SHP77 treated with DMSO at 0.1 percent for 48 hours (cell line): ENCODE results near the gene OPRL1.

Experiments
- DNase-seq: peaks from one replicate; lab custom pipeline; 2025; lab: John Stamatoyannopoulos, UW

OPRL1 gene

DNA sequence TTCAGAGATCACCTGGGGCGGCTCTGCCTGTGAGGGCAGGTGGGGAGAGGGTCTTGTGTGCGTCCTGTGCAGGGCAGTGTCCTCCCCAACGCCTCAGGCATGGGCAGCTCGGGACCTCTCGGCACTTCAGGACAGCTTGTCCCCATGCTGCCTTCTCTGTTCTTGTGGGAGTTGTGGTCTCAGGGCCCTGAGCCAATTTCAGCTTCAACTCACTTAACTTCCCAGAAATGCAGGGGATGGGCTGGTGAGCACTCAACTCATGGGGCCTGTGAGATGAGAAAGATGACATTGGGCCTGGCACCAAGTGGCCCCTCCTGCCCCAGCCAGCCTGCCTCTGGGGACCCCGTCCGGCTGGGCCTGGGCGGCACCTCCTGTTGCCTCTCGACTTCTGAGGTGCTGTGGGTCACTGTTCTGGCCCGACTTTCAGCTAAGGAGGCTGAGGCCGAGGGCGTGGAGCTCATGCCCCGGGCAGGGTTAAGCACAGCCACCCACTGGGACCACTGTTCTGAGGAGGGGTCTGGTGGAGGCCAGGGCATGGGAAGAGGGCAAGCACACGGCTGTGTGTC is 7.3 kb upstream of the OPRL1 start:
- no peak for DNase-seq

DNA sequence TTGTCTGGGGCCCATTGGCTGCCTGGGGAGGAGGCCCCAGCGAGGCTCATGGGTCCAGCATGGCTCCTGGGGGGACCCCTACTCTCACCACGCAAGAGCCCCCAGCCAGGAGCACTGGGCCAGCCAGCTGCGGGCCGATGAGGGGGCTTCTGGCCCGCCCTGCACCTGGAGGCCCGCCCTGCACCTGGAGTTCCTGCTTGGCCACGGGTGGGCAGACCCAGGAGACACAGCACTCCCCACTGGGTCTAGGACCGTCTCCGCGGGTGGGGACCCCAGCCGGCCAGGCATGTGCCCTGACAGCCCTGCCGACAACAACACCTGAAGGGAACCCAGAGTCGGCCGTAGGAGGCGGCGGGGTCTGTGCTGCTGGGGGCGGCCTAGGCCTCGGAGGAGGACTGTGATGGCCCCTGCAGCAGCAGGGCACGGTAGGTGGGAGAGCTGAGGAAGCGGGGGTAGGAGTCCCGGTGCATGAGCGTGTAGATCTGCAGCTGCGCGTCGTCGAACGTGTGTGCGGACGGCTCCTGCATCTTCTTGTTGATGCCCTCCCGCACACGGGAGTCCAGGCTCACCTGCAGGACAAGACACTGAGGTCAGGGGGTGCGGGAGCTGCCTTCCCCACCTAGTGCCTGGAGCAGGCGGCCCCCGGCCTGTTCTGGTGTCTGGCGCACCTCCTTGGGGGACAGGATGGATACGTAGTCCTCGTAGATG is 6.3 kb upstream of the OPRL1 start:
- no peak for DNase-seq

DNA sequence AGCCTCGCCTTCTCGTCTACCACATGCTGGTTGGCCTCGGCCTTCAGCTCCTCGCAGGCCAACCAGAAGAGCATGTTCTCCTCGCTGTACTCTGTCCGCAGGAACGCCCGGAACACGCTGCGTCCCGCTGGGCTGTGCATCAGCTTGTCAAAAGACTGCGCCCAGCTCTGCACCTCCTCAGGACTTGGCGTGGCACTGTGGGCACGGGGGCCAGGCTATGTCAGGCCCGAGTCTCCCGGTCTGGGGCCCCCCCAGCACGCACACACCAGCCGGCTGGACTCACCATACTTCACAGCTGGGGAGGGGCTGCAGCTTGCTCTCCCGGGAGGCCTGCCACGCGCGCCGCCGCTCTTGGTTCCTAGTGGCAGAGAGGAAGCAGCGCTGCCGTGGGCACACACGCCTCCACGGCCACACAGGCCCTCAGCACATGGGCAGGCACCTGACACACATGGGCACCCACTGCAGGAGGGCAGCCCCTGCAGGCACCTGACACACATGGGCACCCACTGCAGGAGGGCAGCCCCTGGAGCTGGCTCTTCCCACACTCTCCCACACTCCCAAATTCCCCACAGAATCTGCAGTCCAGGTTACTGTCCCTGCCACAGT is 5.6 kb upstream of the OPRL1 start:
- no peak for DNase-seq

DNA sequence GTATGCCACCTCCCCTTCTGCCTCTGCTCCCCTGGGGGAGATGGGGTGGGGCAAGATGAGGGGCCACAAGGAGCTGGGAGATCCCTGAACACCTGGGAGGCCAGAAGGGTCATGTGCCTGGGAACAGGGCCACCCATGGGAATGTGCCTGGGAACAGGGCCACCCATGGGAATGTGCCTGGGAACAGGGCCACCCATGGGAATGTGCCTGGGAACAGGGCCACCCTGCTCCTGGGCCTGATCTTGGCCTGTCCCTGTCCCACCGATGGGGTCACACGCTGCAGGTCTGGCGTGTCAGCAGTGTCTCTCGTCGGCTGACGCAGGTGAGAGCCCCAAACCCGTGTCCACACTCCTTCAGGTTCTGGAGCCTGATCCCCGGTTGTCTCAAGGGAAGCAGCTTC is 4.9 kb upstream of the OPRL1 start:
- DNase-seq: no peak

DNA sequence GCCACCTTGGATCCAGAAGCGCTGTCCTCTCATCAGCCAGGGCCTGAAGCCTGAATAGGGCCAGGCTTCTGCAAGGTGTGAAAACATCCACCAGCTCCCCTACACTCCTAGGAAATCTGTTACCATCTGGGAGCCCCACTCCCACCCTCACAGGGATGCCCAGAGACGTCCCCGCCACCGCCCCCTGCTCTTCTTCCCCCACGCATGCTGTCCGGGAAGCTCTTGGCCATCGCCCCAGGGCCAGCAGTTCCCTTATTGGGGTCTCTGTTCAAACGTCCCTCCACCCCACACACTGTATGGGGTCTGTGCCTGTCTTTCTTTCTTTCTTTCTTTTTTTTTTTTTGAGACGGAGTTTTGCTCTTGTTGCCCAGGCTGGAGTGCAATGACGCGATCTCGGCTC is 4.3 kb upstream of the OPRL1 start:
- no peak for DNase-seq

DNA sequence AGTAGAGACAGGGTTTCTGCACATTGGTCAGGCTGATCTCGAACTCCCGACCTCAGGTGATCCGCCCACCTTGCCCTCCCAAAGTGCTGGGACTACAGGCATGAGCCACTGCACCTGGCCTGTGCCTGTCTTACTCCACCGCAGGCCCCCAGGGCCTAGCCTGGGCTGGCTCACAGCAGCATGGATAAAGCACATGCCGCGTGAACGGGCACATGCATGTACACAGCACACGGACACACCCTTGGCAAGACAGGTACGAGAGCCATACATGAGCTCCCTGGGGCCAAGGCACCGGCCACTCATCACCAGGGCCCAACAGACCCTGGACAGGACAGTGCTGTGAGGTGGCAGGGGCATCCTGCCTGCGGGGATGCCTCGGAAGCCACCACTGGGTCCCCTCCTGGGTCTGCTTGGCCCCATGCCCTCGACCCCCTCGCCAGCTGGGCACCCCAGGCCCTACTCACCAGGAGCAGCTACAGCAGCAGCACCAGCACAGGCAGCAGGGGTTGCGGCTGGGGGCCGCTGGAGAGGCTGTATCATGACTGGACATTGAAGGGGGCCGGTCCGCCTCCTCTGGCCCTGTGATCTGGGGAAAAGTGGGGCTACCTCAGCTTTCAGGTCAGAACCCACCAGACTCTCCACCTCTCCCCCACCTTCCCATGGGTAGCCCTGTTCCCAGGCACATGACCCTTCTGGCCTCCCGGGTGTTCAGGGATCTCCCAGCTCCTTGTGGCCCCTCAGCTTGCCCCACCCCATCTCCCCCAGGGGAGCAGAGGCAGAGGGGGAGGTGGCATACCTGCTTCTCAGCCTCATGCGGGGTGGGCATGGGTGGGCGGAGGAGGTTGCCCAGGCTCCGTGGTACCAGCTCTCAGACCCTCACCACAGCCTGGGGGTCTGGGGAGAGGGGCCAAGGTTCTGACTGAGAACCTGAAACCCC is 3.6 kb upstream of the OPRL1 start:
- DNase-seq: no peak

DNA sequence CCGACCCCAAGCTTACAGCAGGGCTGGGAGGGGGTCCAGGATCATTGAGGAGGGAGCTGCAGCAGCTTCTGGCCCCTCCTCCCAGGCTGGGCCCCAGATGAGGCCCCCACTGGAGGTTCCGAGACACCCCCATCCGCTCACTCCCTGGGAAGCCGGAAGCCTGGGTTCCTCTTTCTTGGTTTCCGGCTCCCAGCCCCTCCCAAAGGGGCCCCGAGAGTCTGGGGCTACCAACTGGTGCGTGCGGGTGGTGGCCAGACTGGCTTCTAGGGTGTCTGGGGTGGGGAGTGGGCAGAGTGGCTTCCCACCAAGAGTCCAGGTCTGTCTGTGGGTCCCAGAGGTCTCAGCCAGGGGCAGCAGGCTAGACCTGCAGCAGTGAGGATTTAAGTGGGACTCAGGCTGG is 2.8 kb upstream of the OPRL1 start:
- DNase-seq: no peak

DNA sequence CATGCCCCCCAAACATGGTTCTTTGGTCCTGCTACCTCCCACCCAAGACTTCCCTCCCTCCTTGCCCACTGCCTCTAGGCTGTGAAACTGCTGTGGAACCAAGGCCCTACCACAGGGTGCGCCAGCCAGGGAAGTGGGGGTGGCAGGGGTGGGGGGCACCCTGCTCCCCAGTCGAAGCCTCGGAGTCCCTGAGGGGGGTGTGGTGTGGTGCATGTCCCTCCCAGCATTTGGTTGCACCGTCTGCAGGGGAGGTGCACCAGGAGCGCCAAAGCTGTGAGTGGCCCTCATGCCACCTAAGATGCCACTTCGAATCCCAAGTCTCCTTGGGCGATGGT is 2.4 kb upstream of the OPRL1 start:
- DNase-seq: no peak

DNA sequence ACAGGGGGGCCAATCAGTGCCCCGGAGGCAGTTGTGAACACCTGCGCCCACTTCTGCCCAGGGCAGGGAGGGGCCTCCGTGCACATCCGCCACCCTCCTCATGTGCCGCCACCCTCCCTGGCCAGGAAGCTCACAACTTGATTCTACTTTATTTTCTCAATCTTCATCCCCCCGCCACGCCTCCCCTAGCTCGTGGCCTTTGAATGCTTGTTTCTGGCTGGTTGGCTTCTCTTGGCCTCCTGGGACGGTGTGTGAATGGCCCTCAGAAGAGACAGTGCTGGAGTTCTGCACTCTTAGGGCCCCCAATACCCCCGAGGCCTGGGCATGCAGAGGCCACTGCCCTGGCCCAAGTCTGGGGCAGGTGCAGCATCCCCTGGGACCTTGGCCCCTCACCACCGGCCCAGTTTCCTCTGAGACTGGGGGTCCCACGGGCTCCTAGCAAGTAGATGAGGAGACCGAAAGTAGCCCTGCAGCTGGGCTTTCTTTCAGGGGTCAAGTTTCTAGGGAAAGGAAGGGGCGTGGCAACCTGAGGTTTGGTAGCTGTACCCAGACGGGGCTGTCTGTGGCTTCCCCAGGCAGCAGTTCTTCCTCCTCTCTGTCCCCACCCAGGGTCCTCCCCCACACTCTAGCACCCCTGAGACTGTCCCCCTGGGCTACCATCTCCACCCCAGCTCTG is 1.9 kb upstream of the OPRL1 start:
- DNase-seq: no peak

DNA sequence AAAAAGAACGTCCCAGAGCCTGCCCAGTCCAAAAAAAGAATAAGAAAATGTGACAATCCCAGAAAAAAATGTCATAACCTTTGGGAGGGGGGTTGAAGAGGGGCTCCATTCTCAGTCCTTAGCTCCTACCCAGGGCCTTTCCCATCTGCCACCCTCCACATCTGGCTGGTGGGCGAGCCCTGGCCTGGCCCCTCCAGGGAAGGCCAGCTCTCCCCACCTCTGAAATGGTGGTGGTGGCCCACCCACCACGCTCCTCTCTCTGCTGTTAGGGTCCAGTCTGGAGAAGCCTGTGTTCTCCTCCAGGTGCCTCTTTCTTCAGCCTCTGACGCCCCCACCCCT is 979 bp upstream of the OPRL1 start:
- no peak for DNase-seq

DNA sequence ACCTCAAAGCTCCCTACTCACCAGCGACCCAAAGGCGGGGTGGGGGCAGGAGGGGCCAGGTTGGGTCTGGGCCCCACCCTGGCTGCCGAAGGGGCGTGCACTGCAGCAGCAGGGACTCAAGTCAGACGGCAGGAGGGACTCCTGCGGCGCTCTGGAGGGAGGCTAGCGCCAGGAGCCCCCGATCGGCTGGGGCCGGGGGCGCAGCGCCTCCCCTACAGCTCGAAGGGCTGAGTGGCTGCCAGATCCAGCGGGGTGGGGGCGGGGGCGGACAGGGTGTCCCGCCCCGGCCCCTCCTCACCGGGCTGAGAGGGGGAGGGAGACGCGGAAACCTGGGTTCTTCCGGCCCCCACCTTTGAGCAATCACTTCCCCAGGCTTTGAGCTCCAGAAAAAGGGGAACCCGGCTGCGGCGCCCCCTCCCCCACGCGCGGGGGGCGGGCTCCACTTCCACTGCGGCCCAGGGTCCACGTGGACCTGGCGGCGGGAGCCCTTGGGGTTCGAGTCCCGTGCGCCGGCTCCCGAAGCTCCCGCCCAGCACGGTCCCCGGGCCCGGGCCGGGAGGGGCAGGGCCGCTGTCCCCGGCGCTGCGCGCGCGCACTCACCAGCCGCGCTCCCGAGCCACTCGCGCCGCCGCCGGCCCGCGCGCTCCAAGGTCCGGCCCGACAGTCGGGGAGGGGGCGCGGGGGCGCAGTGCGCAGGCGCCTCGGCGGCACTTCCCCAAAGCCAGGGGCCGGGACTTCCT is 439 bp upstream of the OPRL1 start, which contains the start of gene RGS19:
RGS19 (minus strand) TSS at position 246 of the 740 bp plus-strand sequence. CDS start 2,632 bp downstream, outside the sequence.
- peak; percentile 60 for DNase-seq

DNA sequence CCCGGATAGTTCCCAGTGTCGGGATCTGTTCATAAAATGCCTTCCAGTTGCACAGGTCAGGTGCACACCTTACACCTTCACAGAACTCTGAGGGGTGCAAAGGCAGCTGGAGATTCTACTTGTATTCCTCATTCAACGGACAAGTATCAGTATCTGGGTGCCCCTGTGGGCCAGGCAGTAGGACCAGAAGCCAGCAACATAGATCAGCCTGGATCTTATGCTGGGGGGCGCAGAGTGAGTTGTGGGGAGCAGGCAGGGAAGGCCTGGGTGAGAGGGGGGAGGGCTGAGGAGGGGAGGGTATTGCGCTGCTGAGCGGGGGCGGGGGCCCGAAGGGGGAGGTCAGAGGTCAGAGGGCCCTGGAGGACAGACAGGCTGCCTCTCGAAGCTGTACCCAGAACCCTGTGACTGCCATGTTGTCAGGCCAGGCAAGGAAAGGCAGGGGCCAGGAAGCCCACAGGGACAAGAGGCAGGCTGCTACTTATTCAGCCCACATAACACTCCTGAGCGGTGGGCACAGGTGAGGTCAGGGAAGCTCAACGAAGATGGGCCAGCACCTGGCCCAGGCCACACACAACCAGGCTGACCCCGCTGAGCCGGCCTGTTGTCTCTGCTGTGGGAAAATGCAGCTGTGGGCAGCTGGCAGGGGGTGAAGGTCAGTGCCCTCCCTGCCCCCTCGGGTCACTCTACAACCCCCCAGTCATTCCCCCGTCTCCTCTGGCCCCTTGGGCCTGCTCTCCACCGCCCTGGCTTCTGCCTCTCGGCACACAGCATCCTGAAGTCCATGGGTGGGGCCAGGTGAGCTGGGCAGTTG is 1.1 kb downstream of the OPRL1 start:
- no peak for DNase-seq

DNA sequence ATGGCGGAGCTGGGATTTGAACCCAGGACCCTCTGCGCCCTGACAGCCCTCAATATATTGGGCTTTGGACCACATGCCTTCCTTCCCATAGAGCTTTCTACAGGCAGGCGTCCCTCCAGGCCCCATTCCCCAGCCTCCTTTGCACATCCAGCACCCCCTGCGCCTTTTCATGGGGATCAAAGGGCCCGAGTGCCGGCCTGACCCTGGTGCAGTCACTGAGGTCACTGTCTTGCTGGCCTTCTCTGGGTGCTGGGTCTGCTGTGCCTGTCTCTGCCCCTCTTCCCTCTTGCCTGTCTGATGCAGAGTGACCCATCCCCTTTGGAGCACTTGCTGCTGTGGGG is 1.7 kb downstream of the OPRL1 start:
- no peak for DNase-seq

DNA sequence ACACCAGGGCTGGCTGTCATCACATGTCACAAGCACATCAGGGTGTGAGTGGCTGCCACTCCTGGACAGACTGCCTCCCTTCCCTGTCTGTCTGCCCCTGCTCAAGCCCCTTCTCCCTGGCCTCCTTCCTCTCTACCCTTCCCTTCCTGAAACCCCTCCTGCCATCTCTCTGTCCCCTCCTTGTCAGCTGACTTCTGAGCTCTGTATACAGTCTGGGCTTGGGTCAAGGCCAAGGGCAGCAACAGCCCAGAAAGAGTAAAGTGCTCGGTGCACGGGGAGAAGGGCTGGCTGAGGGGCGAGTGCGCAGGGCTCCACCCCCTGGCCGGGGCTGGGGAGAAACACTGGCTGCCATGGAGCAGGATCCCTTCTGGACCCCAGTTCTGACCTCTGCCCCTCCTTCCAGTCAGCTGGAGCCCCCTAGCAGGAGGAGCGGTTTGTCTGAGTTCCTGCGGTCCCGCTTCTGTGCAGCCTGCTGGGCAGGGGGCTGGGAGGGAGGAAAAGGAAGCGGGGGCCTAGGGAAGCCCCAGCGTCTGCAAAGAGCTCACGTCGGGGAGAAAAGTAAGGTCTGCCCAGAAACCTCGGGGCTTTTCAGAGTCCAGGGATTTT is 2.3 kb downstream of the OPRL1 start:
- DNase-seq: no peak

DNA sequence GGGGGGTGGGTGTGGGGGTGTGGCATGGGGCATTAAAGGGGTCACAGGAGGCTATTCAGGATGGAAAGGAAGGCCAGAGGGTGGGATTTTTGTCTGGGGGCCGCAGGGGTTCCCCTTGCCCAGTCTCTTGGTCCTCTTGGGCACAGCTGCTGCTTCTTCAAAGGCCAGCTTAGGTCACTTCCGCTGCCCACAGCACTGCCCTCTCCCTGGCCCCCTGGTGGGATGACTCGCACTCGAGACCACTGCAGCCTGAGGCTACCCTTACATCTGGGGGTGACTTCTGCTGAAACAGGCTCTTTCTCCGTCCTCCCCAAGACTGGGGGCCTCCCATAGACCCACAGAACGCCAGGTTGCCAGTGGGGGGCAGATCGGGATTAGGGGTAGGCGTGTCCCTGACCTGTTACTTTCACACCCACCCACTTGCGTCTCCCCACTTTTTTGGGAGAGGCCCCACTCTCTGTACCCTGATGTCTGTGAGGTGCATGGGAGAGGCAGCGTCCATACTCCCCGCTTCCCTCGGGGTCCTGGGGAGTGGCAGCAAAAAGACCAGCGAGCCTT is 3.0 kb downstream of the OPRL1 start:
- no peak for DNase-seq

DNA sequence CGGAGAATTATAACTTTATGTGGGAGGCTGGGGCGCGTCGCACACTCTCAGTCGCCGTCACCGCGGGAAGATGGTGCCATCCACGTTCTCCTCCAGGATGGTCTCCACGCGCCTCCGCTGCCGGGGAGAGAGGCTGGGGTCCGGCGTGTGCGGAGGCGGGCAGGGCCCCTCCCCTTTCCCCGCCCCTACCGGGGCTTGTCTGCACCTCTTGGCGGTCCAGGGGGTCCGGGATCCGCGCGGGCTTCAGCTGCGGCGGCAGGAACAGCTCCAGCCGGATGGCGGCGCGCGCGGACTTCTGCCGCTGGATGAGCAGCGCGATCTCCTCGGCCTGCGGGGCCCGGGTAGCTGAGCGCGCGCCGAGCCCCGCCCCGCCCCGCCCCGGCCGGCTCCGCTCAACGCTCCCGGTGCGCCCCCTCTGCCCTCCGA is 3.5 kb downstream of the OPRL1 start:
- peak; percentile 79 for DNase-seq

DNA sequence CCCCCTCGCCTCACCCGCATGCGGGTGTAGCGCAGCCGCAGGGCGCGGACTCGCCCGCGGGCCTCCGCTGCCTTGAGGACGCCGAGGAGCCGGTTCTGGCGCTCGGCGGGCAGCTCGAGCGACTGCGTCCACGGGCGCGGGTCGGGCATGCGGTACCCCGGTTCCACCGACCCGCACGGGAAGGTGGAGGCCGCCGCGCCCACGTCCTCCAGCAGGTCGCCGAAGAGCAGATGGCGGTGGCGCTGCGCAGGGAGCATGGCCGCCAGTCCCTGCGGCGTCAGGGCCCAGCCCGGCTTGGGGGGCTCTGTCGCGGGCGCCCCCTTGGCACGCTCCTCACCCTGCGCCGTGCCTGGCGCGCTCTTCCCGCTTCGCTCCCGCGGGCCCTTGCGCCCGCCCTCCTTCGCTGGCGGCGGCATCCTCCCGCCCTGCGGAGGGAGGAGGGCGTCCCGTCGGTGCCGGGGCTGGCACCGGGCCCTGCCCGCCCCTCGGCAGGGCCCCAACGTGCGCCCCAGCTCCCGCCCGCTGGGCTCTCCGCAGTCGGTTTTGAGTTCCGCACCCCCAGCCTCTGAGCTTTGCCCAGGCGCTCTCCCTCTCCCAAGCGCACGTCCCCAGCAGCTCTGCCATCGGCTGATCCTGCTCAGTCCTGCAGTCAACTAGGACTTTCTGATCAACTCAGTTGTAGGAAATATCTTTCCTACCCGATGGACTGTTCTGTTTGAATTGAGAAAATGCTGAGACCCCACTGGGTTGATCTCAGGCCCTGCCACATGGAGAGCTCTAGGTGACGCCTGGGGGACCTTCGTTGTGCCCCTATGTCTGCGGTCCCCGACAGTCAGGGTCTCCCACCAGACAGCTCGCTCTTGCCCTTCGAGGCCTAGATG is 4.2 kb downstream of the OPRL1 start, which contains the start of gene LKAAEAR1:
LKAAEAR1 (minus strand) TSS at position 595 of the 881 bp plus-strand sequence; CDS start at position 416, 179 bp downstream.
- DNase-seq: no peak

DNA sequence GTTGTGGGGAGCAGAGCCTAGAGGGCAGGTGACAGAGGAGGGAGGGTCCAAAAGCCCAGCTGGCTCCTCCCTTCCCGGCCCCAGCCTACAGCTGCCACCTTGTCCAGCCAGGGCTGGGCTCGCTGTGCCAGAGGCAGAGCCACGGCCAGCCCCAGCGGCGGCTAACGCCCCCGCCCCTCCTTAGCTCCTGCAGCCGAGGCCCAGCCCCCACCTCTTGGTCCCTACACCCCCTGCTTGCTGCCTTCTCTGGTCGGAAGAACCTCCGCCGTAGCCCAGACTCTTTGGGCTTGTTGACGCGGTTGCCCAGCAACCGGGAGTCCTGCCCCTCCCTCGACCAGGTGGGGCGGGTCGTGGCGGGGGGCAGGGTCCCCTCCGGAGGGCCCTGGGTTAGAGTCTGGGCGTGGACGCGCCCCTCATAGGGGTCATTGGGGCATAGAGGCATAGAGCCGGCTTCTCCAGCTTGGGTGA is 4.8 kb downstream of the OPRL1 start:
- DNase-seq: peak; percentile 33

DNA sequence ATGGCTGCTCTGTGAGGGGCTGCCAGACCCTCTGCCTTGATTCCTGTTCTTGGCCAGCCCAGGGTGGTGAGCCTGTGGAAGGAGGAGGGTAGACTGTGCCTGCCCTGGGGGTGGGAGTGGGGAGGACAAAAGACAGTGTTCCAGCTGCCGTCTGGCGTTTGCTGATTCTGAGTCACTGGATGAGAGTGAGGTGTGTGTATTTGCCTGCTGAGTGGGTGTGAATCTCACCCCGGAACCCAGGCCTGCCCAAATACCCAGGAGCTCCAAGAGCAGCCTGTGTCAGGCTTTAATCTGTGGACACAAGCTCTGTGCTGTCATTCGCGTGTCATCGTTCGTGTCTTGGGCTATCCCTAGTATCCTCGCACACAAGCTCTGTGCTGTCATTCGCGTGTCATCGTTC is 6.9 kb downstream of the OPRL1 start:
- no peak for DNase-seq
